OCI-LY3 (cell line): ENCODE results near the gene CD3G.

Source experiments
- CTCF ChIP-seq: fragments of 200-600, 300-600 bp; sonication (generic); IDR thresholded peaks from 2 replicates; pipeline ENCODE4 v1.5.1; 2014; ENCODE audit warnings: antibody characterized with exemption, low read length, low read depth
- EZH2phosphoT487 ChIP-seq: fragments of 200-600 bp; shearing (Covaris generic); IDR thresholded peaks from 2 replicates; pipeline ENCODE4 v1.6.1; 2018; ENCODE audit warnings: antibody characterized with exemption, mixed run types, low read depth

GRCh38 chr11:118325283-118325682 is 18.9 kb upstream of the CD3G start:
- TF ChIP-seq CTCF (no peak), EZH2phosphoT487 (no peak)
